ENCODE data around the gene BCL10.

The BCL10 gene

GRCh38 chr1:85224295-85224694 is 52.1 kb downstream of the BCL10 start:
- DNase-seq, result no peak

GRCh38 chr1:85223334-85223733 is 53.1 kb downstream of the BCL10 start:
- no peak for DNase-seq

- DNase-seq, result no peak
Observed at GRCh38 chr1:85220756-85221201, 55.7 kb downstream of the BCL10 start.

GRCh38 chr1:85219853-85220610 is 56.4 kb downstream of the BCL10 start:
- no peak for DNase-seq

GRCh38 chr1:85216697-85217096 is 59.7 kb downstream of the BCL10 start:
- DNase-seq, result no peak

Measured in right kidney (tissue), 1 donor.